Measurements from ENCODE around the gene TRIM3. TPM values are rescaled to one million over a fixed set of nuclear protein-coding genes. Genes with fewer than 3 reads are reported as not detected.

Gene TRIM3
- total RNA-seq, 1 experiment from 2014 or later, result 14.4 TPM

DNA sequence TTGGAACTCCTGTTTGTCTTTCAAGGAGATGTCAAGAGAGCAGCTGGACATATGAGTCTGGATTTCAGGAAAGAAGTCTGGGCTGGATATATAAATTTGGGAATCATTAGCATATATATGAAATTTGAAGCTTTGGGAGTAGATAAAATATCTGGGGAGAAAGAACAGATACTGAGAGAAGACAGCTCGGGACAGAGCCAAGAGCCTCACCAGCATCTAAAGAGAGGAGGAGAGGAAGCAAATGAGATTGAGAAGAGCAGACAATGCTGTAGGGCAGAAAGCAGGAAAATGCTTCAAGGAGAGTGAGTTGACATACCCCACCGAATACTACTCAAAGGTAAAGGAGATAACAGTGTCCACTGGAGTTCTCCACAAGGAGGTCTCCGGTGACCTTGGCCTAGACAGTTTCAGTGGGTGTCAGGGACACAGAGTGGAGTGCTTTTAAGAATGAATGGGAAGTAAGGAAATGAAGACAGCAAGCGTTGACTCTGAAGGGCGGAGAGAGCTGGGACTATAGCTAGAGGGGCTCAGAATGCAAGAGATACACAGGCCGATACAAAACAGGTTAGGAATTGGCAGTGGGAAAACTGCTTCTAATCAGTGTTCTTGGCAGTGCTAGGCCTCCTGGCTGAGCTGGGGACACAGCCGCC, 55.7 kb downstream of the TRIM3 start:
- DNase-seq, result no peak
- Histone ChIP-seq H2AK5ac (ENCODE audit: insufficient read length, low read length) (no peak overlapping the region), H3K79me1 (ENCODE audit: insufficient read depth, low read depth, low read length, poor library complexity, severe bottlenecking) (no peaks in the 10 kb centered on the region), H3K27me3 (ENCODE audit: insufficient read depth, low read length) (peaks cover 5% of the 10 kb centered on the region; the same call in 1 of the 2 replicates), H3K14ac (ENCODE audit: insufficient read depth, low read length) (no peak overlapping the region), H3K27ac (ENCODE audit: insufficient read length, low read depth, low read length) (no peak overlapping the region), H3K23me2 (ENCODE audit: insufficient read length, low read depth, low read length, poor library complexity, severe bottlenecking) (peaks cover 6% of the 10 kb centered on the region), H4K91ac (ENCODE audit: insufficient read length, low read depth, low read length) (no peak overlapping the region), H2BK5ac (ENCODE audit: insufficient read length, low read length) (no peak overlapping the region), H3K9me3 (ENCODE audit: control insufficient read depth, low read depth, low read length) (no peaks in the 10 kb centered on the region), H3K4ac (ENCODE audit: low read depth, low read length) (no peak overlapping the region), H3K4me1 (ENCODE audit: insufficient read depth, low read length) (0 out of 2 replicates have a peak, but pooled peaks cover 3% of the 10 kb centered on the region), H4K5ac (ENCODE audit: insufficient read length, low read depth, low read length) (no peak overlapping the region), H3T11ph (ENCODE audit: low read length) (no peak overlapping the region), H2BK20ac (ENCODE audit: low read depth, low read length, poor library complexity, severe bottlenecking) (no peak overlapping the region), H3K79me2 (ENCODE audit: insufficient read depth, low read length) (no peaks in the 10 kb centered on the region), H3K18ac (ENCODE audit: insufficient read length, low read depth, low read length) (no peak overlapping the region), H2BK15ac (ENCODE audit: low read depth, low read length) (no peak overlapping the region), H3K9ac (ENCODE audit: extremely low read depth, insufficient read length, low read length) (no peak overlapping the region), H3K56ac (ENCODE audit: insufficient read length, low read depth, low read length) (no peak overlapping the region), H4K8ac (replicated peaks; ENCODE audit: insufficient read length, low read depth, low read length) (no peak overlapping the region), H2BK12ac (ENCODE audit: insufficient read length, low read depth, low read length) (no peak overlapping the region), H4K20me1 (ENCODE audit: control insufficient read depth, insufficient read depth, insufficient read length) (no peaks in the 10 kb centered on the region), H2BK120ac (ENCODE audit: low read depth, low read length, poor library complexity, severe bottlenecking) (no peak overlapping the region), H3K4me2 (ENCODE audit: insufficient read depth, insufficient read length, low read length) (peak overlapping the region; percentile 47), H3K23ac (ENCODE audit: insufficient read length, low read depth, low read length) (no peak overlapping the region), H2AFZ (ENCODE audit: low read length) (no peak overlapping the region)
- H3K36me3 Mint-ChIP-seq (ENCODE audit: insufficient read depth in 1 of 3, low read depth in 3 of 3), result no peaks in the 10 kb centered on the region
- H3K9me3 Mint-ChIP-seq, result no peaks in the 10 kb centered on the region
- H3K27ac Mint-ChIP-seq, result no peak overlapping the region
- H3K4me1 Mint-ChIP-seq, result peaks cover 6% of the 10 kb centered on the region in 2 experiments
- no CpG with 5 or more reads among the region's 7 CpGs for WGBS (ENCODE audit: extremely low coverage, insufficient read length, low lambda C conversion rate)
- no peak overlapping the region for H3K4me3 Mint-ChIP-seq
- TF ChIP-seq, protein P1, sequence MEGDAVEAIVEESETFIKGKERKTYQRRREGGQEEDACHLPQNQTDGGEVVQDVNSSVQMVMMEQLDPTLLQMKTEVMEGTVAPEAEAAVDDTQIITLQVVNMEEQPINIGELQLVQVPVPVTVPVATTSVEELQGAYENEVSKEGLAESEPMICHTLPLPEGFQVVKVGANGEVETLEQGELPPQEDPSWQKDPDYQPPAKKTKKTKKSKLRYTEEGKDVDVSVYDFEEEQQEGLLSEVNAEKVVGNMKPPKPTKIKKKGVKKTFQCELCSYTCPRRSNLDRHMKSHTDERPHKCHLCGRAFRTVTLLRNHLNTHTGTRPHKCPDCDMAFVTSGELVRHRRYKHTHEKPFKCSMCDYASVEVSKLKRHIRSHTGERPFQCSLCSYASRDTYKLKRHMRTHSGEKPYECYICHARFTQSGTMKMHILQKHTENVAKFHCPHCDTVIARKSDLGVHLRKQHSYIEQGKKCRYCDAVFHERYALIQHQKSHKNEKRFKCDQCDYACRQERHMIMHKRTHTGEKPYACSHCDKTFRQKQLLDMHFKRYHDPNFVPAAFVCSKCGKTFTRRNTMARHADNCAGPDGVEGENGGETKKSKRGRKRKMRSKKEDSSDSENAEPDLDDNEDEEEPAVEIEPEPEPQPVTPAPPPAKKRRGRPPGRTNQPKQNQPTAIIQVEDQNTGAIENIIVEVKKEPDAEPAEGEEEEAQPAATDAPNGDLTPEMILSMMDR (conservative IDR thresholded peaks at IDR 0.05), result no peak
- H3K27me3 Mint-ChIP-seq (ENCODE audit: low read depth), result peaks cover 30% of the 10 kb centered on the region

All from H9 (cell line).